ENCODE results near the gene RAPH1. TPM values are rescaled to one million over a fixed set of nuclear protein-coding genes. Genes with fewer than 3 reads are reported as not detected.

The RAPH1 gene
- total and polyA plus RNA-seq, 8 donors = 2.3 to 19.2 (median 10.4) TPM

DNA sequence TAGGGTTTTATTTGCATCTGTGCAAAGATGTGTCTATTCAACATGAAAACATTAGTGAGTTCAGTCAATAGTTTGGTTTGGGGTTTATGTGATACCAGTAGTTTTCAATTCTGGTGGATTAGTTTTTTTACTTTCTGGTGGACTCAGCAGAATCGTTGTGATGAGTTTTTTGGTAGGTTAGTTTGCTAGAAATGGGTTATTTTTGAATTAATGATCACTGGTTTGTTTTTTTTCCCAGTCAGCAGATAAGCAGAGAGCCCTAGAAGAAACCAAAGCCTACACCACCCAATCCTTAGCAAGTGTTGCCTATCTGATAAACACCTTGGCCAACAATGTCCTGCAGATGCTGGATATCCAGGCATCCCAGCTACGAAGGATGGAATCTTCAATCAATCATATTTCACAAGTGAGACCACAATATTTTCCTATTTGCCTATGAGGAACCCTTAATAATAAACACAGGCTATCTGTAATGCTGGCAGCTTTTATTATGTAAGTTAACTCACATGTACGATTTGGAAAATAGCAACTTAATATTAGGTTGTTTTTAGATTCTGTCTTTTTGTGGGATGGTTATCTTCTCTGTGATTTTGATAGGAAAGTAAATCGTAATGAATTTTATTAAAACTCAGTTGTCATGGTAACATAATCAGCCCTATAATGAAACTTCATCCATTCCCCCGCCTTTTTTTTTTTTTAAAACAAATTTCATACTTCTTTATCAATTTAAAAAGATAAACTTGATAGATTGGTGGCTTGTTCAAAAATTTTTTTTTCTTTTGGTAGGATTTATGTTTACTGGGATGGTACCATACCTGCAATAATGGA lies 168.2 kb downstream of the RAPH1 start:
- no peak overlapping the region for H3K4me3 ChIP-seq
- H3K27ac ChIP-seq = no peak overlapping the region
- no peaks in the 10 kb centered on the region for H3K9me3 ChIP-seq
- H3K36me3 ChIP-seq = no peaks in the 10 kb centered on the region
- H3K27me3 ChIP-seq = no peaks in the 10 kb centered on the region
- FAIRE-seq (no peak), DNase-seq (no peak), ATAC-seq (no peak)
- 84 to 92% methylated on average over 5 of the region's 5 CpGs for WGBS, 2 donors
- H3K4me1 ChIP-seq = no peaks in the 10 kb centered on the region
- intact Hi-C loops (cut with DNase I) = no loop called here
- TF ChIP-seq, protein P1, sequence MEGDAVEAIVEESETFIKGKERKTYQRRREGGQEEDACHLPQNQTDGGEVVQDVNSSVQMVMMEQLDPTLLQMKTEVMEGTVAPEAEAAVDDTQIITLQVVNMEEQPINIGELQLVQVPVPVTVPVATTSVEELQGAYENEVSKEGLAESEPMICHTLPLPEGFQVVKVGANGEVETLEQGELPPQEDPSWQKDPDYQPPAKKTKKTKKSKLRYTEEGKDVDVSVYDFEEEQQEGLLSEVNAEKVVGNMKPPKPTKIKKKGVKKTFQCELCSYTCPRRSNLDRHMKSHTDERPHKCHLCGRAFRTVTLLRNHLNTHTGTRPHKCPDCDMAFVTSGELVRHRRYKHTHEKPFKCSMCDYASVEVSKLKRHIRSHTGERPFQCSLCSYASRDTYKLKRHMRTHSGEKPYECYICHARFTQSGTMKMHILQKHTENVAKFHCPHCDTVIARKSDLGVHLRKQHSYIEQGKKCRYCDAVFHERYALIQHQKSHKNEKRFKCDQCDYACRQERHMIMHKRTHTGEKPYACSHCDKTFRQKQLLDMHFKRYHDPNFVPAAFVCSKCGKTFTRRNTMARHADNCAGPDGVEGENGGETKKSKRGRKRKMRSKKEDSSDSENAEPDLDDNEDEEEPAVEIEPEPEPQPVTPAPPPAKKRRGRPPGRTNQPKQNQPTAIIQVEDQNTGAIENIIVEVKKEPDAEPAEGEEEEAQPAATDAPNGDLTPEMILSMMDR (IDR thresholded peaks at IDR 0.05) = no peak

DNA sequence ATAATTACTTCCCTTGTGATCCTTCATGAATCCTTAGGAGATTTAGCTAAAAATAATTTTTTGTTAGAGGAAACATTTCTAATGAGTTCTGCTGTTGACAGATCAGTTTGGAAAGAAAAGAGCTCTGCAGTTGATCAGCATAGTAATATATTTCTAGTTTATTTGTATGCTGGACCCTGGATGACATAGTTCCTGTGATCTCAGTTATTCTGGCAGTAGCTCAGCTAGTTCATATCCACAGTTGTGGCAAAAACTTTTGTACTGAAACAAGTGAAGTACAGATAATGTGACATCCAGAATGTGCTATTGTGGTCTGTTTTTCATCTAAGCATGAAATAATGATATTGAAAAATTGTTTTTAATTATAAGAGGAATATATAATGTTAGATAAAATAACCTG lies 173.2 kb downstream of the RAPH1 start:
- no peaks in the 10 kb centered on the region for H3K36me3 ChIP-seq
- no peak for DNase-seq
- no peaks in the 10 kb centered on the region for H3K9me3 ChIP-seq
- intact Hi-C loops (cut with DNase I) = no loop called here
- H3K27ac ChIP-seq = no peak overlapping the region
- H3K27me3 ChIP-seq = no peaks in the 10 kb centered on the region
- no peak for FAIRE-seq
- no peak for ATAC-seq
- no peak overlapping the region for H3K4me3 ChIP-seq
- TF ChIP-seq, protein P1 (IDR thresholded peaks at IDR 0.05) = no peak
- no peaks in the 10 kb centered on the region for H3K4me1 ChIP-seq

DNA sequence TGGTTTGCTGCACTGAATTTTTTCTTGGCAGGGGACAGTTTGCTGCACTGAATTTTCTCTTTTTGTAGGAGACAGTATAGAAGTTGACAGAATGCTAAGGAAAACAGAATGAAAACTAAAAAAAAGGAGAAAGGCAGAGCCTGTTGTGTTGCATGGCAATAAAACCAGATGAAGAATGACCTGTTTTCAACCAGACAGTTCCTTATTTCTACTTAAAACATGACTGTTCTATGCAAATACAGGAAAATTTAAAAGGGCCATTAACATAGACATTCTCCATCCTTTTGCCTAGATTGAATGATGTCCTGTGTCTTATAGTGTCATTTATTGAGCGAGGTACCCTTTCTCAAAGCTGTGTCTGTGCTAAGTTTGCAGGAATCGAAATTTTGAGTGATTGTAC lies 173.6 kb downstream of the RAPH1 start:
- no peak for FAIRE-seq
- TF ChIP-seq, protein P1 (IDR thresholded peaks at IDR 0.05) = no peak
- Histone ChIP-seq H3K27ac (no peak overlapping the region), H3K27me3 (no peaks in the 10 kb centered on the region), H3K9me3 (no peaks in the 10 kb centered on the region), H3K36me3 (no peaks in the 10 kb centered on the region), H3K4me1 (no peaks in the 10 kb centered on the region), H3K4me3 (no peak overlapping the region)
- no peak for ATAC-seq
- no peak for DNase-seq
- intact Hi-C loops (cut with DNase I) = no loop called here
- WGBS, 2 donors = 57 to 66% methylated on average over 2 of the region's 2 CpGs

GRCh38 chr2:203360833-203361430 lies 174.2 kb downstream of the RAPH1 start:
- Histone ChIP-seq H3K36me3 (no peaks in the 10 kb centered on the region), H3K27me3 (no peaks in the 10 kb centered on the region), H3K9me3 (no peaks in the 10 kb centered on the region), H3K27ac (no peak overlapping the region), H3K4me1 (no peaks in the 10 kb centered on the region), H3K4me3 (no peak overlapping the region)
- 59 to 63% methylated on average over 3 of the region's 3 CpGs for WGBS, 2 donors
- DNase-seq (no peak), FAIRE-seq (no peak), ATAC-seq (no peak)
- intact Hi-C loops (cut with DNase I) = no loop called here
- TF ChIP-seq, protein P1 (IDR thresholded peaks at IDR 0.05) = no peak

- Histone ChIP-seq H3K4me3 (no peak overlapping the region), H3K27ac (no peak overlapping the region), H3K9me3 (no peaks in the 10 kb centered on the region), H3K27me3 (no peaks in the 10 kb centered on the region), H3K36me3 (no peaks in the 10 kb centered on the region), H3K4me1 (no peaks in the 10 kb centered on the region)
- no peak for ATAC-seq
- WGBS, 2 donors = 88 to 98% methylated on average over 1 of the region's 1 CpG
- TF ChIP-seq, protein P1 (IDR thresholded peaks at IDR 0.05) = no peak
- no peak for FAIRE-seq
- DNase-seq = no peak
- intact Hi-C loops (cut with DNase I) = no loop called here
Measured at GRCh38 chr2:203359450-203359849, 175.7 kb downstream of the RAPH1 start.
